Eye (tissue), 1 donor: ENCODE data around the gene NPHS2.

Experiments
- DNase-seq: peaks from one replicate; pipeline ENCODE4 v3.0.0-alpha.2; 2015

The NPHS2 gene

DNA sequence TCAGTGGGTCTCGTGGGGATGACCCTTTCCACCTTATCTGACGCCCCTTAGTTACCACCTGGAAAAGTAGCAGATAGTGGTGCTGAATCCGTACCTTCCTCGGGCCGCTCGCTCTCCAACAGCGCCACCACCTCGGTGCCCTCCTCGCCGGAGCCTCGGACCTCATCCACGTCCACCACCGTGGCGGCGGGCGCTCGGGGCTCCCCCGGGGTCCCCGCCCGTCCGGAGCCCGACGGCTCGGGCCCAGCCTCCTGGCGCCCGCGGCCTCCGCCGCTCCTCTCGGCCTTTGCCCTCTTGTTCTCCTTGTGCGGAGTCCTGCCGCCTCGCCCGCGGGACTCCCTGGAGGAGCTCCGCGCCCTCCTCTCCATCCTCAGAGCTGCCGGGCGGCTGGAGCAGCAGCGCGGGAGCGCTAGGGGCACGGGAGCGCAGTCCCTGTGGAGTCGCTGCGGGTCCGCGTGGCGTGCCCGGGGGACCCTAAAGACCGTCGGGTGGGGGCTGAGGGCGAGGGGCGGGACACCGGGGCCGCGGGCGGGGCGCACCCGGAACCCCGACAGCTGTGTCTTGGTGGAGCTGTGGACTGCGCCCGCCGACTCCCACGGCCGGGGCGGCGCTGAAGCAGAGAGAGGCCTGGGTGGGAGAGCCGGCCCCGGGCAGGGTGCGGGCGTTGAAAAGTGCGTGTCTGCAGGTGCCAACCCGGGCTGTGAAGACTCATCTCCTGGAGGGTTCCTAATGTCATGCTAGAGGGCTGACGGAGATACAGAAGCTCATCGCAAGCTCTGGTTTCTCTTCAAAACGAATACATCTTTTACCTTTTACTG is at the start of gene NPHS2:
Gene NPHS2 (minus strand): TSS at position 452 of the 818 bp plus-strand sequence. CDS start 84 bp downstream, at position 368.
- peak; percentile 50 for DNase-seq

- DNase-seq: no peak
Observed at GRCh38 chr1:179612361-179612760, 36.6 kb upstream of the NPHS2 start.

DNA sequence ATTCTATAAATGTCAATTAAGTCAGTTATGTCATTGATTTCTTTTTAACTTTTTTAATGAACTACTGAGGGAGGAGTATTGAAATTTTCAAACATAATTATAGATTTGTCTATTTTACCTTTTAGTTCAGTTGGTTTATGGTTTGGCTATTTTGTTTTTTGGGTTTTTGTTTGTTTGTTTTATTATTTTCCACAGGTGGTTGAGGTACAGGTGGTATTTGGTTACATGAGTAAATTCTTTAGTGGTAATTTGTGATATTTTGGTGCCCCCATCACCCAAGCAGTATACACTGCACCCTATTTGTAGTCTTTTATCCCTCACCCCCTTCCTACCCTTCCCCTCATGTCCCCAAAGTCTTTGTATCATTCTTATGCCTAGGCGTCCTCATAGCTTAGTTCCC is 25.3 kb upstream of the NPHS2 start:
- DNase-seq: no peak

- DNase-seq: peak; percentile 49
Observed at GRCh38 chr1:179599623-179600249, 24.0 kb upstream of the NPHS2 start.

DNA sequence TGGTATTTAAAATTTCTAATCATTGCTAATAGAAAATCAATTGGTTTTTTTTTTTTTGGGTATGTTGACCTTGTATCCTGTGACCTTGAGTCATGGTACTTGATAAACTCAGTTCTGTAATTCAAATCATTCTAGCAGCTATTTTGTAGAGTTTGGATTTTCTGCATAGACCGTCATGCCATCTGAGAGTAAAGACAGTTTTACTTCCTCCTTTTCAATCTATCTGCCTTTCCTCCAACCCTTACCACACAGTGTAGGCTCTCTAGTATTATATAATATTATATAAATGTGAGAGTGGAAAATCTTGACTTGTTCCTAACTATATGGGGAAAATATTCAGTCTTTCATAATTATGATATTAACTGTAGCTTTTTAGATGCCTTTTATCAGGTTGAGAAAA is 22.9 kb upstream of the NPHS2 start:
- DNase-seq: no peak

- peak; percentile 66 for DNase-seq
Observed at GRCh38 chr1:179591592-179592580, 16.1 kb upstream of the NPHS2 start, which contains the start of gene TDRD5. TSS of gene TDRD5 (plus strand) at chr1:179591832. CDS start at chr1:179592616, 784 bp downstream.

DNA sequence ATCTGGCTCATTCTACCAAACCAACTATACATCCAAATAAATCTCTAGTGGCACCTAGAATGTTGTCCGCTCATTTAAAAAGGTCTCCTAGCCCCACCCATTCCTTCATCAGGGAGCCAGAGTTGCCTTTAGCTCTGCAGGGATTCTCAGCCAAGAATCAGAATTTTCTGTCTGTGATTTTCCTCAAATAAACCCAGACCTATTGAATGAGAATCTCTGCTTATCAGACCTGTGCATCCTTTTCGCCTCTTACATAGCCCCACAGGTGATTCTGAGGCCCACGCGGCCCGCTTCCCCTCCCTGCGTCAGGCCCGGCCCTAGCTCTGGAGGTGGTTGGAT is 15.5 kb upstream of the NPHS2 start:
- no peak for DNase-seq

GRCh38 chr1:179590671-179591070 is 14.9 kb upstream of the NPHS2 start:
- no peak for DNase-seq

DNA sequence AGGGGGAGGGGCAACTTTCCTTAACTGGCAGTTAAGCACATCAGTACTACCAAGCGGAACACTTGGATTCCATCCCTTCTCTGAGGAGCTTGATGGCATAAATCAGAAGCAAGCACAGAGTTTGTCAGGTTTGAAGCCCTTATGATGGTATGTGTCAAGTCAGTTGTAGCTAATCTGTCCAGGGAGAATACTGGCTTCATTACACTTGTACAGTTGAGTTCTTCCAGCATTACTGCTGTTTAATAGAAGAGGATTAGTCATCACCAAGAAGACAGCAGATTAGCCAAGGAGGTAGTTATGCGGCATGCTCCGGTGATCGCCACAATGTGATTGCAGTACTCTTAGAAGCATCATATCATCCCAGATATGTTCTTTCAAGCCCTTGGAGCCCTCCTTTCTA is 13.8 kb upstream of the NPHS2 start:
- DNase-seq: peak; percentile 54

GRCh38 chr1:179588425-179589024 is 12.8 kb upstream of the NPHS2 start:
- no peak for DNase-seq

DNA sequence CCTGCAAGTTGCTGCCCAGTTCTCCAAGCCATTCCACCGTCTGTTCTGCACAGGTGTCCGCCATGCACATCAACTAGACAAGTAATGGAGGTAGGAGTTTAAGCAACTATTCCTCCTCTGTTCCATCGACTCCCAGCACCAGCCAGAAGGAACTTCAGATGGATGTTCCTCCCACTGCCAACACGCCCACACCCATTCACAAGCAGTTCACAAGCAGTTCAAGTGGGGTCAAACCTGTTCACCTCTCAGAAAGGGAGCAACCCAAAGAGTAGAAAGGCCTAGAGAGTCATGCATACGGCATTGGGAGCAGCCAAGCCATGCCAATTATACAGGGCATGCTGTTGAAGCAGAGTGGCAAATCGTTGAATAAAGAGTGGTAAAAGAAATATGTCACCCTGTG is 11.6 kb upstream of the NPHS2 start:
- DNase-seq: no peak

DNA sequence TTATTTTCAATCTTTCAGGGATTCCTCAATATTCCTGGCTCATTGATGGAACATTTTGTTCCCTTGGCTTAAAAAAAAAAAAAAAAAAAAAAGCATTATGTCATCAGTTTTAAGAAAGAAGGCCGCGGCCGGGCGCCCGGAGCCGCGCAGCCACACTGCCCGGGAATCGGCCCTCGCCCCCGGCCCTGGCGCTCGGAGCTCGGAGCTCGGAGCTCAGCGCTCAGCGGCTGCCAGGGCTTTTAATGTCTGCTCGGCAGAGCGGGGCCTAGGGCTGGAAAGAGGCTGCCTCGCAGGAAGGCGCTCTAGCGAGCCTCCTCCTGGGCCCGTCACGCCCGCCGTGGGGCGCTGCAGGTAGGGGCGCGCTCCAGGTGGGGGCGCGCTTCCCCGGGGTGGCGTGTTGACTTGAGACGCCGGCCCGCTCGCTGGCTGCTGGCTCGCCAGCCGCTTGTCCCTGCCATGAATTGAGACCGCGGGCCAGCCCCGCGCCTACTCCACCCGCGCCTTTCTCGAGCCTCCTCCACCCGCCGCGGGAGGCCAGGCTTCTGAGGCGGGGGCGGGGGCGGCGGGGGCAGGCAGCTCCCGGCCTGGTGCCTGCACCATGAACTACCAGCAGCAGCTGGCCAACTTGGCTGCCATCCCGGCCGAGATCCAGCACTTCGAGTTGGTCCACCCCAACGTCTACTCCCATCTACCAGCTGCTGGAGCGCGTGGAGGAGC is 10.5 kb upstream of the NPHS2 start:
- DNase-seq: peak; percentile 88

DNA sequence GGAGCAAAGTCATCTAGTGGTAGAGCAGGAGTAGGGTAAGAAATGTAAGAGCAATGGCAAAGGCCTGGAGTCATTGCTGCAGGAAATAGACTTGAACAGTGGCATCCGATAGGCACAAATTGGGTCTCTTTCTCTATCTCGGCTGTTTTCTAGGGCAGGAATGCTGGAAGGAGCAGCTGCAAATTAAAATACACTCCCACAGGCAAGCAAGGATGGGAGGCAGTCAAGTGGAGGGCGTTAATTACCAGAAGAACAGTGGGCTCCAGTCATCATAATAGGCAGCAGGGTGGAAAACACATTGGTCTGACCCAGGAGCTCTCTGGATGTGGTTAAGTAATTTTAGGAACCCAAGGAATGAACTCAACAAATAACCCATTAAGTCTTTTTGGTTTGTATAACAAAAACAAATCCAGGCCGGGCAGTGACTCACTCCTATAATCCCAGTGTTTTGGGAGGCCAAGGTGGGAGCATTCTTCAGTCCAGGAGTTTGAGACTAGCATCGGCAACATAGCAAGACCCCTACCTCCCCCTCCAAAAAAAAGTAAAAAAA is 8.1 kb upstream of the NPHS2 start:
- no peak for DNase-seq

DNA sequence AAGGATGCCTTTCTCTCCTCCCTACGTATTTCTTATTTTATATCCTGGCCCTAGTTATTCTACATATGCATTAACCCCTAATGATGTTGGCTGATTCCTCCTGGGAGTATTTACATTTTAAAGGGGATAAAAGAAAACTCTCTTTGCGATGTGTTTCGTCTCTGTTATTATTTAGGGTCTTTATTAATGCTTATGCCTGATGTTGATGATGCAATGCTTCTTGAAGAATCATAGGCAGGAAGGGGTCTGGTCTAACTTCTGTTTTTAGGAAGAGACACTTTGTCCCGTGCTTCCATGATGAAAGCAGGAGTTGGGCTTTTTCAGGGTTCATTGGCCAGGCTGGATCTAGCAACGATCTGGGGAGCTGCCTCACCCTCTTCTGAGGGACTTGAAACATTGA is 761 bp upstream of the NPHS2 start:
- no peak for DNase-seq

GRCh38 chr1:179558078-179558477 is 17.7 kb downstream of the NPHS2 start:
- no peak for DNase-seq

GRCh38 chr1:179554427-179554826 is 21.3 kb downstream of the NPHS2 start:
- DNase-seq: no peak

DNA sequence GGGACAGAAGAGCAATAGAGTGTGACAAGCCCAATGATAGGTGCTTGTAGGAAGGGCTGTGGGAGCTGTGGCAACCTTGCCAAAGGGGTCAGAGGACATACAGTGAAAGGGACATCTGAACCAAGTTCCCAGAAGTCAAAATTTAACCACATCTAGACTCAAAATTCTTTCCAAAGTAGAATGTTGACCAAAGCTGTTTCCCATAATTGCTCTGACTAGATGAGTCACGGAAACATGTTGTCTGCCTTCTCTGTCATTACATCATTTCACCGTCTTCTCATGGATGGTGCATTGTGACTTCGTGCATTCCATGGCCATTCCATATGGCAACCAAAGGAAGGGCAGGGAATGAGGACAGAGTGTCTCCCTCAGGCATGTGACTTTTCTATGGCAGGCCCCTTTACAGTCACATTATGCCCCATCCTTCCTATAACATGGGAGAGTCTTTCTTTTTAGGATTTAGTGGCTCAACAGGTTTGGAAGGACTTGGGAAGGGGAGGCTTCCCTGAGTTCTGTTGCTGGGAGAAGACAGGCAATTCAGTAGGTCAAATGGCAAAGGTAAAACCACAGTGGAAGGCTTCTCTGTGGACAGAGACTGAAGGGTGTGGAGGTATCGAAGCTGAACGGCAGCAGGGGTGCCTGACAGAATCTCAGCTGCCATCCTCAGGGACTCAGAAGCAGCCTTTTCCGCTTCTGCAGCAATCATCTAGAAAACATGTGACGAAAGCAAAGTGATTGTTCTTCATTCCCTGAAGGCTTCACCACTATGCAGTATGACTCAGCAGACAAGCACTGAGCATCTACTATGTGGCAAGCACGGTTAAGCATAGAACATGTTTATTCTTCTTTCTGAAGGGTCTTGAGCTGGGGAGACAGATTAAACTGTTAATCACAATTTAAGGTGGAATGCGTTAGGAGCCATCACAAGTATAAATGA is 24.7 kb downstream of the NPHS2 start:
- DNase-seq: peak; percentile 36

- no peak for DNase-seq
Observed at GRCh38 chr1:179549368-179549700, 26.4 kb downstream of the NPHS2 start.

DNA sequence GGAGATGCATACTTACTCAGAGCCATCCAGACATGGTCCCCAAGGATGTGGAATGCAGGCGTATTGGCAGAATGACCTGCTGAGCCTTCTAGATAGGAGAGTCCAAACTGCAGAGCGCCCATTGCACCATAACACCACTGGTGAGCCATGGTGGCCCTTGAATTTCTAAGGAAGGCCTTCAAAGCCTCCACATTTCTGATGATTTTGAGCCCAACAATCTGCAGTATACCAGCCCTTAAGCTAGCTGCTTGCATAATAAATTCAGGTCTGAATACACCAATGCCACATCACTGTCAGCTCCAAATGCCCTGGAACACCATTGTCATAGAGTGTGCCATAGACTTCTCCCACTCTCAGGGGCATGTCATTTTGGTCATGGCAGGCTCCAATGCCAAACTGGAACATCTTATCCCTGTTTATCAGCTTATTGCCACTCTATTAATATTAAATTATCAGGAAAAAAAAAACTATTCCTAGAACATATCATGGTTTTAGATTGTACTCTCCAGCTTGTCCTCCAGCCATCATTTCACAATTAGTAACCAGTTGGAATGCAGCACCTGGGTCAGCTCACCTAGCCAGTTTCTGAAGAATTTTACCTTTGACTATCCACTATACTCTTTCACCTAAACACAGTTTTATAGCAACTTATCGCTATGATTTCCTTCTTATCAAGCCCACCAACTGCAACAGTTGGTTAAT is 26.9 kb downstream of the NPHS2 start:
- no peak for DNase-seq

DNA sequence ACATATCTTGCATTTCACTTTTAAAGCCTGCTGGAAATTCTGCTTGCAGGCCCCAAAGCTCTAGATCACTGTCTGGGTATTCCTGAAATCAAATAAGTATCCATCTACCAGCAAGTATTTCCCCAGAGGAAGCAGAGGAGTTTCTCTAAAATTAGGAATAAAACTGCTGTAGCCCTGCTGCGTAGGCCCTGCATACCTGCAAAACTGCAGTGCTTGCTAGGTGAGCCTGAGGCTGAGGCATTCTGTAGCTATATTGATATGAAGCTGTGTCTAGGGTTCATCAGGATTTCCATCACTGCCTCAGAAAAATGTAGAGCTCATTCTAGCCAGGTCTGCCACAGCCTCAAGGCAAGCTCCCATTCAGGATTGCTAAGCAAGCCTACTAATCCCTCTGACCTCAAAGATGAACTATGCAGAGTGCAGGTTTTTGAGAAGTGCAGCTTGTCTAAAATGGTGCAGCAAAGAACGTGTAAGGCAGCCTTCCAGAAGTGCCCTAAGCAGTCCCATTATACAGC is 28.7 kb downstream of the NPHS2 start:
- DNase-seq: no peak
